ENCODE measurements around the gene MPDZ. TPM values are rescaled to one million over a fixed set of nuclear protein-coding genes. Genes with fewer than 3 reads are reported as not detected.

MPDZ gene, protein sequence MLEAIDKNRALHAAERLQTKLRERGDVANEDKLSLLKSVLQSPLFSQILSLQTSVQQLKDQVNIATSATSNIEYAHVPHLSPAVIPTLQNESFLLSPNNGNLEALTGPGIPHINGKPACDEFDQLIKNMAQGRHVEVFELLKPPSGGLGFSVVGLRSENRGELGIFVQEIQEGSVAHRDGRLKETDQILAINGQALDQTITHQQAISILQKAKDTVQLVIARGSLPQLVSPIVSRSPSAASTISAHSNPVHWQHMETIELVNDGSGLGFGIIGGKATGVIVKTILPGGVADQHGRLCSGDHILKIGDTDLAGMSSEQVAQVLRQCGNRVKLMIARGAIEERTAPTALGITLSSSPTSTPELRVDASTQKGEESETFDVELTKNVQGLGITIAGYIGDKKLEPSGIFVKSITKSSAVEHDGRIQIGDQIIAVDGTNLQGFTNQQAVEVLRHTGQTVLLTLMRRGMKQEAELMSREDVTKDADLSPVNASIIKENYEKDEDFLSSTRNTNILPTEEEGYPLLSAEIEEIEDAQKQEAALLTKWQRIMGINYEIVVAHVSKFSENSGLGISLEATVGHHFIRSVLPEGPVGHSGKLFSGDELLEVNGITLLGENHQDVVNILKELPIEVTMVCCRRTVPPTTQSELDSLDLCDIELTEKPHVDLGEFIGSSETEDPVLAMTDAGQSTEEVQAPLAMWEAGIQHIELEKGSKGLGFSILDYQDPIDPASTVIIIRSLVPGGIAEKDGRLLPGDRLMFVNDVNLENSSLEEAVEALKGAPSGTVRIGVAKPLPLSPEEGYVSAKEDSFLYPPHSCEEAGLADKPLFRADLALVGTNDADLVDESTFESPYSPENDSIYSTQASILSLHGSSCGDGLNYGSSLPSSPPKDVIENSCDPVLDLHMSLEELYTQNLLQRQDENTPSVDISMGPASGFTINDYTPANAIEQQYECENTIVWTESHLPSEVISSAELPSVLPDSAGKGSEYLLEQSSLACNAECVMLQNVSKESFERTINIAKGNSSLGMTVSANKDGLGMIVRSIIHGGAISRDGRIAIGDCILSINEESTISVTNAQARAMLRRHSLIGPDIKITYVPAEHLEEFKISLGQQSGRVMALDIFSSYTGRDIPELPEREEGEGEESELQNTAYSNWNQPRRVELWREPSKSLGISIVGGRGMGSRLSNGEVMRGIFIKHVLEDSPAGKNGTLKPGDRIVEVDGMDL (N-terminal part only)
- polyA plus RNA-seq (2011; rRNA removed): 35.1 and 36.4 TPM in 2 replicates
- polyA plus RNA-seq (2012; cell fraction: cytosol; rRNA removed): 8.3 and 9.0 TPM in 2 replicates
- polyA plus RNA-seq (2012; cell fraction: nucleus; rRNA removed): 11.9 and 21.1 TPM in 2 replicates
- polyA plus RNA-seq (2017; fragmentation: RNase III; extraction: RNeasy Plus Mini Kit Qiagen cat#74134 plus additional on column Dnase treatment): 17.6 to 20.0 TPM (median 19.5 TPM) in 3 replicates
- 32.0 and 33.7 TPM in 2 replicates for polyA minus RNA-seq (2011; rRNA and poly(A)+ RNA removed)

DNA sequence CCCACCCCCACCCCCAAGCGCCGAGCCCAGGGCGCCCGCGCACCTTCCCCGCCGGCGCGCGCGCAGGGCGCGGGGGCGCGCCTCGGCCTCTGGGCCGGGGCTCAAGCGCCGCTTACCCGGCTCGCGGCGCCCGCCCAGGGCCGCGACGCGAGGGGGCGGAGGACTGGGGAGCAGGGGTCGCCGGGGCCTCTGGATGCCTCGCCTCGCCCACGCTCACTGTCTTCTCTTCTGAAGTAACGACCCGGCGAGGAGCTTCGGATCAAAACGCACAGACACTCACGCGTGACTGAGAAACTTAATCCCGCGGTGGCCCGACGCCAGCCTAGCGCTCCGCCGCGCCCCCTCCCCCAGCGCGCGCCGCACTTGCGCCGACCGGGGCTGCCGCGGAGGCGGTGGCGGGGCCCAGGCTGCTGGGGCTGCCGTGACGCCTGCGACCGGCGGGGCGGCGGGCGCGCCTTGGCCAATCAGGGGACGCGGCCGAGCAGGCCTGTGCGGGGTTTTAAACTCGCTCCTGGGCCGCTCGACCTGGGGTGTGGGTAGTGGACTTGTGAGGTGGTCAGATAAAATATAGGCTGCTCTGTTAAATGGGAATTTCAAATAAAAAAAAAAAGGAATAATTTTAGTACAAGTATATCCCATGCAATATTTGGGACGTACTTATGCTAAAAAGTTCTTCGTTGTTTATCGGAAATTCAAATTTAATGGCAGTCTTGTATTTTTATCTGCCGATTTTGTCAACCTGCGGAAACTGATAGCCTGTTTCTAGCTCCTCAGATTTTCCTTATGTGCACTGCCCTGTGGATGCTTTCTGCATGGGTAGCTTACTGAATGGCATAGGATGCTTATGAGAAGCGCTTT, at the start of gene MPDZ:
MPDZ (minus strand) TSS at position 409 of the 858 bp plus-strand sequence. CDS start 29,377 bp downstream, outside the sequence.
- Histone ChIP-seq H3K9me3 (no peaks in the 10 kb centered on the region), H3K27ac (peak within 1 kb of the TSS; percentile 95 to 96), H3K4me2 (peak within 1 kb of the TSS; percentile 86), H3K4me1 (peaks cover 24% of the 10 kb centered on the region), H3K4me3 (peak within 1 kb of the TSS; percentile 77)
- DNase-seq (ENCODE audit: low read depth in 1 of 2, low spot score in 1 of 2): peak; percentile 74 to 77
- ChIA-PET CTCF (interaction anchor here (0.7 to 1.4 kb wide), 3 partner anchors 50 to 1074 kb away, joined by 3 to 5 read pairs (median 3); no protein-coding TSS in a partner anchor), POLR2A (interaction anchor here (1.2 kb wide), 1 partner anchor 140 kb away, joined by 4 read pairs; no protein-coding TSS in a partner anchor)
- ATAC-seq: peak; percentile 88 to 89
- WGBS (ENCODE audit: missing lambda C conversion rate): 4% methylated on average over 37 of the region's 82 CpGs
- FAIRE-seq: no peak
- TF ChIP-seq BHLHE40 (IDR thresholded peaks at IDR 0.05; ENCODE audit: low read depth, low read length): no peak
- no peak; the same call in 1 of the 2 replicates for TF ChIP-seq PHF8 (IDR thresholded peaks at IDR 0.05; ENCODE audit: borderline replicate concordance, low read depth)
- no peak for TF ChIP-seq CBX2 (IDR thresholded peaks at IDR 0.05; ENCODE audit: borderline replicate concordance, low read depth)
- no peak for TF ChIP-seq RFX5 (IDR thresholded peaks at IDR 0.05)
- no peak for TF ChIP-seq RAD21 (conservative IDR thresholded peaks at IDR 0.05 in 1 of 2, IDR thresholded peaks at IDR 0.05 in 1 of 2)
- TF ChIP-seq CHD4 (IDR thresholded peaks at IDR 0.05; ENCODE audit: borderline replicate concordance): no peak
- TF ChIP-seq KDM5A (IDR thresholded peaks at IDR 0.05): no peak
- no peak for TF ChIP-seq ZFP36 (IDR thresholded peaks at IDR 0.05; ENCODE audit: borderline replicate concordance, partially characterized antibody)
- TF ChIP-seq, protein P1, sequence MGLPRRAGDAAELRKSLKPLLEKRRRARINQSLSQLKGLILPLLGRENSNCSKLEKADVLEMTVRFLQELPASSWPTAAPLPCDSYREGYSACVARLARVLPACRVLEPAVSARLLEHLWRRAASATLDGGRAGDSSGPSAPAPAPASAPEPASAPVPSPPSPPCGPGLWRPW (IDR thresholded peaks at IDR 0.05): no peak
- TF ChIP-seq, protein P2, sequence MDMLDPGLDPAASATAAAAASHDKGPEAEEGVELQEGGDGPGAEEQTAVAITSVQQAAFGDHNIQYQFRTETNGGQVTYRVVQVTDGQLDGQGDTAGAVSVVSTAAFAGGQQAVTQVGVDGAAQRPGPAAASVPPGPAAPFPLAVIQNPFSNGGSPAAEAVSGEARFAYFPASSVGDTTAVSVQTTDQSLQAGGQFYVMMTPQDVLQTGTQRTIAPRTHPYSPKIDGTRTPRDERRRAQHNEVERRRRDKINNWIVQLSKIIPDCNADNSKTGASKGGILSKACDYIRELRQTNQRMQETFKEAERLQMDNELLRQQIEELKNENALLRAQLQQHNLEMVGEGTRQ (IDR thresholded peaks at IDR 0.05): no peak
- TF ChIP-seq RCOR1 (IDR thresholded peaks at IDR 0.05; ENCODE audit: low read depth, low read length): no peak
- peak; percentile 62 for TF ChIP-seq POLR2A (IDR thresholded peaks at IDR 0.05; ENCODE audit: low read length)
- no peak for TF ChIP-seq ZNF302 (CRISPR knock-in tag; IDR thresholded peaks at IDR 0.05)
- 0 out of 2 replicates have a peak, but pooled peaks have one; percentile 28 for TF ChIP-seq ATOH8 (CRISPR knock-in tag; IDR thresholded peaks at IDR 0.05; ENCODE audit: low read depth)
- TF ChIP-seq HMGXB4 (CRISPR knock-in tag; IDR thresholded peaks at IDR 0.05; ENCODE audit: borderline replicate concordance): no peak
- TF ChIP-seq FOSB (CRISPR knock-in tag; IDR thresholded peaks at IDR 0.05): no peak
- no peak for TF ChIP-seq EHMT2 (IDR thresholded peaks at IDR 0.05; ENCODE audit: low read depth)
- TF ChIP-seq FOSL2 (IDR thresholded peaks at IDR 0.05): no peak
- 0 out of 2 replicates have a peak, but pooled peaks have one; percentile 12 for TF ChIP-seq FOSL2 (CRISPR knock-in tag; IDR thresholded peaks at IDR 0.05)
- TF ChIP-seq, protein P3, sequence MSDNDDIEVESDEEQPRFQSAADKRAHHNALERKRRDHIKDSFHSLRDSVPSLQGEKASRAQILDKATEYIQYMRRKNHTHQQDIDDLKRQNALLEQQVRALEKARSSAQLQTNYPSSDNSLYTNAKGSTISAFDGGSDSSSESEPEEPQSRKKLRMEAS (IDR thresholded peaks at IDR 0.05): peak; percentile 45; the same call in 1 of the 2 replicates
- TF ChIP-seq FOXS1 (CRISPR knock-in tag; IDR thresholded peaks at IDR 0.05): no peak
- no peak for TF ChIP-seq ESRRA (IDR thresholded peaks at IDR 0.05; ENCODE audit: borderline replicate concordance, low read length)
- TF ChIP-seq TFCP2L1 (CRISPR knock-in tag; IDR thresholded peaks at IDR 0.05): no peak
- TF ChIP-seq HOXB13 (CRISPR knock-in tag; IDR thresholded peaks at IDR 0.05; ENCODE audit: low read depth): no peak
- TF ChIP-seq, protein P4, sequence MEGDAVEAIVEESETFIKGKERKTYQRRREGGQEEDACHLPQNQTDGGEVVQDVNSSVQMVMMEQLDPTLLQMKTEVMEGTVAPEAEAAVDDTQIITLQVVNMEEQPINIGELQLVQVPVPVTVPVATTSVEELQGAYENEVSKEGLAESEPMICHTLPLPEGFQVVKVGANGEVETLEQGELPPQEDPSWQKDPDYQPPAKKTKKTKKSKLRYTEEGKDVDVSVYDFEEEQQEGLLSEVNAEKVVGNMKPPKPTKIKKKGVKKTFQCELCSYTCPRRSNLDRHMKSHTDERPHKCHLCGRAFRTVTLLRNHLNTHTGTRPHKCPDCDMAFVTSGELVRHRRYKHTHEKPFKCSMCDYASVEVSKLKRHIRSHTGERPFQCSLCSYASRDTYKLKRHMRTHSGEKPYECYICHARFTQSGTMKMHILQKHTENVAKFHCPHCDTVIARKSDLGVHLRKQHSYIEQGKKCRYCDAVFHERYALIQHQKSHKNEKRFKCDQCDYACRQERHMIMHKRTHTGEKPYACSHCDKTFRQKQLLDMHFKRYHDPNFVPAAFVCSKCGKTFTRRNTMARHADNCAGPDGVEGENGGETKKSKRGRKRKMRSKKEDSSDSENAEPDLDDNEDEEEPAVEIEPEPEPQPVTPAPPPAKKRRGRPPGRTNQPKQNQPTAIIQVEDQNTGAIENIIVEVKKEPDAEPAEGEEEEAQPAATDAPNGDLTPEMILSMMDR (IDR thresholded peaks at IDR 0.05): no peak
- no peak for TF ChIP-seq ELK1 (IDR thresholded peaks at IDR 0.05; ENCODE audit: low read depth, low read length)

Data from A549 (cell line).